Astrocyte (in vitro differentiated cells and primary cell): ENCODE results near the gene ZNF276. TPM values are rescaled to one million over a fixed set of nuclear protein-coding genes. Genes with fewer than 3 reads are reported as not detected.

Source experiments
- DNase-seq: peaks from one replicate; pipeline ENCODE4 v3.0.0-alpha.2; 2010; ENCODE audit warnings: low read depth
- FAIRE-seq: peaks from 2 replicates; lab custom pipeline; 2011; peaks lifted over from hg19 to GRCh38; lab: Jason Lieb, UNC
- H2AFZ ChIP-seq: 2 replicates; pipeline ENCODE4 v1.6.0; 2012; ENCODE audit warnings: low read depth, low read length, inconsistent platforms
- H3K27ac ChIP-seq: 2 replicates; pipeline ENCODE4 v1.5.1; 2011; ENCODE audit warnings: low read depth, low read length, inconsistent platforms
- H3K27me3 ChIP-seq: 2 replicates; pipeline ENCODE4 v1.6.0; 2011; ENCODE audit warnings: low read length, inconsistent platforms; ENCODE audit not compliant: insufficient read depth
- H3K36me3 ChIP-seq: 2 replicates; pipeline ENCODE4 v1.5.1; 2011; ENCODE audit warnings: low read length, inconsistent platforms; ENCODE audit not compliant: insufficient read depth
- H3K4me1 ChIP-seq: 2 replicates; pipeline ENCODE4 v1.5.1; 2011; ENCODE audit warnings: low read length, inconsistent platforms; ENCODE audit not compliant: insufficient read depth
- H3K4me2 ChIP-seq: 2 replicates; pipeline ENCODE4 v1.6.0; 2012; ENCODE audit warnings: low read length, inconsistent platforms
- H3K4me3 ChIP-seq: 2 replicates; pipeline ENCODE4 v1.5.1; 2011; ENCODE audit warnings: low read depth, mild to moderate bottlenecking, low read length, inconsistent platforms; ENCODE audit not compliant: insufficient read depth
- H3K79me2 ChIP-seq: 2 replicates; pipeline ENCODE4 v1.6.0; 2012; ENCODE audit warnings: mild to moderate bottlenecking, low read length, inconsistent platforms; ENCODE audit not compliant: insufficient read depth
- H3K9ac ChIP-seq: 2 replicates; pipeline ENCODE4 v1.6.0; 2012; ENCODE audit warnings: mild to moderate bottlenecking, low read length, inconsistent platforms
- H3K9me3 ChIP-seq: 2 replicates; pipeline ENCODE4 v1.5.1; 2012; ENCODE audit warnings: low read depth, mild to moderate bottlenecking, low read length, inconsistent platforms; ENCODE audit not compliant: insufficient read depth
- H4K20me1 ChIP-seq: 2 replicates; pipeline ENCODE4 v1.6.0; 2012; ENCODE audit warnings: low read length, inconsistent platforms; ENCODE audit not compliant: insufficient read depth
- H3K27ac Mint-ChIP-seq: one replicate; pipeline ENCODE4 v1.8.0; 2021; ENCODE audit warnings: mild to moderate bottlenecking, mixed read lengths; ENCODE audit not compliant: unreplicated experiment
- H3K27me3 Mint-ChIP-seq: one replicate; pipeline ENCODE4 v1.8.0; 2021; ENCODE audit warnings: low read depth, mixed read lengths; ENCODE audit not compliant: unreplicated experiment
- H3K36me3 Mint-ChIP-seq: one replicate; pipeline ENCODE4 v1.8.0; 2021; ENCODE audit warnings: low read depth, mixed read lengths; ENCODE audit not compliant: unreplicated experiment
- H3K4me1 Mint-ChIP-seq: one replicate; pipeline ENCODE4 v1.8.0; 2021; ENCODE audit warnings: low read depth, mixed read lengths; ENCODE audit not compliant: unreplicated experiment
- H3K4me3 Mint-ChIP-seq: one replicate; pipeline ENCODE4 v1.8.0; 2021; ENCODE audit warnings: mild to moderate bottlenecking, moderate library complexity, mixed read lengths; ENCODE audit not compliant: unreplicated experiment
- H3K9me3 Mint-ChIP-seq: one replicate; pipeline ENCODE4 v1.8.0; 2021; ENCODE audit warnings: mild to moderate bottlenecking, mixed read lengths; ENCODE audit not compliant: unreplicated experiment
- CTCF ChIP-seq: IDR thresholded peaks from 2 replicates; pipeline ENCODE4 v1.5.1; 2011; ENCODE audit warnings: low read depth, mild to moderate bottlenecking, inconsistent platforms, low read length, moderate library complexity; ENCODE audit not compliant: insufficient read depth
- EZH2 ChIP-seq: IDR thresholded peaks from 2 replicates; pipeline ENCODE4 v1.6.1; 2012; ENCODE audit warnings: mild to moderate bottlenecking, low read length, inconsistent platforms; ENCODE audit not compliant: insufficient read depth
- total RNA-seq: library from RNA; stranded (reverse); gene quantifications from 2 replicates; pipeline ENCODE4 v1.2.1, GENCODE V29; 2021

The ZNF276 gene
- total RNA-seq, 1 donor from 2014 or later: 21.6 TPM

- DNase-seq: no peak
- H3K4me1 ChIP-seq: no peaks in the 10 kb centered on the region
- H3K4me3 ChIP-seq: no peak overlapping the region
- Mint-ChIP-seq H3K4me3 (no peak overlapping the region), H3K36me3 (peaks cover 24% of the 10 kb centered on the region), H3K9me3 (no peaks in the 10 kb centered on the region), H3K27me3 (no peaks in the 10 kb centered on the region), H3K4me1 (no peaks in the 10 kb centered on the region), H3K27ac (no peak overlapping the region)
- H3K9ac ChIP-seq: no peak overlapping the region
- no peaks in the 10 kb centered on the region for H3K27me3 ChIP-seq
- peaks cover 51% of the 10 kb centered on the region for H3K36me3 ChIP-seq
- no peaks in the 10 kb centered on the region for H3K9me3 ChIP-seq
- H2AFZ ChIP-seq: no peak overlapping the region
- peaks cover 17% of the 10 kb centered on the region for H3K79me2 ChIP-seq
- H3K27ac ChIP-seq: no peak overlapping the region
- FAIRE-seq: no peak
- H3K4me2 ChIP-seq: no peak overlapping the region
- TF ChIP-seq CTCF (no peak), EZH2 (no peak)
- H4K20me1 ChIP-seq: peaks cover 76% of the 10 kb centered on the region
Observed at GRCh38 chr16:89733792-89734191, 12.5 kb downstream of the ZNF276 start.

- H3K4me1 ChIP-seq: no peaks in the 10 kb centered on the region
- Mint-ChIP-seq H3K27me3 (no peaks in the 10 kb centered on the region), H3K36me3 (peaks cover 16% of the 10 kb centered on the region), H3K27ac (no peak overlapping the region), H3K4me3 (no peak overlapping the region), H3K9me3 (no peaks in the 10 kb centered on the region), H3K4me1 (no peaks in the 10 kb centered on the region)
- H3K27ac ChIP-seq: no peak overlapping the region
- peaks cover 59% of the 10 kb centered on the region for H4K20me1 ChIP-seq
- DNase-seq: no peak
- no peak overlapping the region for H2AFZ ChIP-seq
- H3K27me3 ChIP-seq: no peaks in the 10 kb centered on the region
- no peak overlapping the region for H3K4me3 ChIP-seq
- H3K79me2 ChIP-seq: peaks cover 9% of the 10 kb centered on the region
- peaks cover 63% of the 10 kb centered on the region for H3K36me3 ChIP-seq
- H3K4me2 ChIP-seq: no peak overlapping the region
- TF ChIP-seq EZH2: no peak
- no peak for TF ChIP-seq CTCF
- no peaks in the 10 kb centered on the region for H3K9me3 ChIP-seq
- FAIRE-seq: no peak
- no peak overlapping the region for H3K9ac ChIP-seq
Observed at GRCh38 chr16:89736554-89736953, 15.2 kb downstream of the ZNF276 start.

GRCh38 chr16:89737341-89738071 is 16.2 kb downstream of the ZNF276 start:
- no peaks in the 10 kb centered on the region for H3K4me1 Mint-ChIP-seq
- no peak for DNase-seq
- TF ChIP-seq EZH2 (no peak), CTCF (no peak)

More at GRCh38 chr16:89737341-89738071, 16.2 kb downstream of the ZNF276 start:
- Histone ChIP-seq H4K20me1 (peaks cover 50% of the 10 kb centered on the region), H3K4me2 (no peak overlapping the region), H3K79me2 (peaks cover under 1% of the 10 kb centered on the region), H3K27me3 (no peaks in the 10 kb centered on the region), H3K4me3 (no peak overlapping the region), H3K4me1 (no peaks in the 10 kb centered on the region), H3K36me3 (peaks cover 56% of the 10 kb centered on the region), H3K9ac (no peak overlapping the region), H3K27ac (no peak overlapping the region), H2AFZ (no peak overlapping the region), H3K9me3 (no peaks in the 10 kb centered on the region)
- Mint-ChIP-seq H3K36me3 (peaks cover 12% of the 10 kb centered on the region), H3K27ac (no peak overlapping the region), H3K9me3 (no peaks in the 10 kb centered on the region), H3K27me3 (no peaks in the 10 kb centered on the region), H3K4me3 (no peak overlapping the region)
- no peak for FAIRE-seq
